Activated T-helper 1 cell treated with anti-CD3 and anti-CD28 coated beads, Interleukin-2, amount 50 U/mL, for 16 hours (primary cell): ENCODE data around the gene SMAD6.
"Not testable (repeated sequence)": the region's sequence is repeated elsewhere in the genome, so short reads cannot be mapped to it uniquely, and the experiment has no call there.

Source experiments
- DNase-seq, 2 donors: peaks; one replicate each; pipeline ENCODE4 v3.0.0-alpha.2; 2020; ENCODE audit warnings: low read depth in 1 of 2, low spot score in 1 of 2

Gene SMAD6

GRCh38 chr15:66674756-66675155 lies 27.3 kb upstream of the SMAD6 start:
- no peak for DNase-seq

- no peak for DNase-seq
Measured at GRCh38 chr15:66675446-66675845, 26.6 kb upstream of the SMAD6 start.

- no peak for DNase-seq
Measured at GRCh38 chr15:66677336-66677735, 24.7 kb upstream of the SMAD6 start.

- DNase-seq = no peak
Measured at GRCh38 chr15:66679061-66679656, 22.9 kb upstream of the SMAD6 start.

GRCh38 chr15:66679657-66680108 lies 22.4 kb upstream of the SMAD6 start:
- no peak for DNase-seq

GRCh38 chr15:66680502-66680901 lies 21.5 kb upstream of the SMAD6 start:
- no peak for DNase-seq

GRCh38 chr15:66681395-66681794 lies 20.6 kb upstream of the SMAD6 start:
- no peak for DNase-seq

GRCh38 chr15:66682246-66682645 lies 19.8 kb upstream of the SMAD6 start:
- no peak for DNase-seq

- DNase-seq = no peak
Measured at GRCh38 chr15:66682865-66683264, 19.2 kb upstream of the SMAD6 start.

- DNase-seq = no peak
Measured at GRCh38 chr15:66684136-66684681, 17.8 kb upstream of the SMAD6 start.

GRCh38 chr15:66685638-66686150 lies 16.3 kb upstream of the SMAD6 start:
- DNase-seq = no peak

GRCh38 chr15:66690912-66691311 lies 11.1 kb upstream of the SMAD6 start:
- DNase-seq = not testable (repeated sequence)

- no peak for DNase-seq
Measured at GRCh38 chr15:66691727-66692126, 10.3 kb upstream of the SMAD6 start.

- DNase-seq = no peak
Measured at GRCh38 chr15:66692391-66692790, 9.6 kb upstream of the SMAD6 start.

- DNase-seq = no peak
Measured at GRCh38 chr15:66692808-66693596, 9.0 kb upstream of the SMAD6 start.

GRCh38 chr15:66696770-66697169 lies 5.3 kb upstream of the SMAD6 start:
- DNase-seq = no peak

GRCh38 chr15:66698318-66698961 lies 3.6 kb upstream of the SMAD6 start:
- no peak for DNase-seq

GRCh38 chr15:66698971-66699370 lies 3.1 kb upstream of the SMAD6 start:
- DNase-seq = no peak

- no peak for DNase-seq
Measured at GRCh38 chr15:66700412-66700801, 1.6 kb upstream of the SMAD6 start.

- peak; percentile 61 to 76 for DNase-seq
Measured at GRCh38 chr15:66700802-66701421, 1.1 kb upstream of the SMAD6 start.

- no peak for DNase-seq
Measured at GRCh38 chr15:66701422-66702034, 508 bp upstream of the SMAD6 start.
